HG03442 (cell line): ENCODE results near the gene DUOX1.

Source experiments
- ATAC-seq: cut with Tn5 transposase; IDR thresholded peaks from one replicate; pipeline ENCODE4 v1.9.1; 2021; ENCODE audit warnings: mild to moderate bottlenecking, moderate library complexity; ENCODE audit not compliant: unreplicated experiment

The DUOX1 gene

GRCh38 chr15:45139770-45140169 lies 10.0 kb downstream of the DUOX1 start:
- no peak for ATAC-seq

GRCh38 chr15:45140557-45141250 lies 10.9 kb downstream of the DUOX1 start:
- no peak for ATAC-seq

GRCh38 chr15:45141386-45141785 lies 11.6 kb downstream of the DUOX1 start:
- ATAC-seq: no peak

- ATAC-seq: no peak
Observed at GRCh38 chr15:45143056-45143455, 13.3 kb downstream of the DUOX1 start.

- ATAC-seq: no peak
Observed at GRCh38 chr15:45143946-45144345, 14.2 kb downstream of the DUOX1 start.

- no peak for ATAC-seq
Observed at GRCh38 chr15:45144775-45145174, 15.0 kb downstream of the DUOX1 start.

- no peak for ATAC-seq
Observed at GRCh38 chr15:45146405-45146804, 16.6 kb downstream of the DUOX1 start.

GRCh38 chr15:45147606-45148005 lies 17.8 kb downstream of the DUOX1 start:
- no peak for ATAC-seq

- no peak for ATAC-seq
Observed at GRCh38 chr15:45148076-45149059, 18.6 kb downstream of the DUOX1 start.

- ATAC-seq: no peak
Observed at GRCh38 chr15:45149060-45149459, 19.3 kb downstream of the DUOX1 start.

GRCh38 chr15:45150481-45150880 lies 20.7 kb downstream of the DUOX1 start:
- no peak for ATAC-seq

GRCh38 chr15:45150997-45151396 lies 21.2 kb downstream of the DUOX1 start:
- no peak for ATAC-seq

- ATAC-seq: no peak
Observed at GRCh38 chr15:45151998-45152828, 22.4 kb downstream of the DUOX1 start.

GRCh38 chr15:45155739-45156138 lies 25.9 kb downstream of the DUOX1 start:
- ATAC-seq: no peak

- ATAC-seq: no peak
Observed at GRCh38 chr15:45156744-45157455, 27.1 kb downstream of the DUOX1 start.

- ATAC-seq: no peak
Observed at GRCh38 chr15:45157974-45158373, 28.2 kb downstream of the DUOX1 start.

- ATAC-seq: no peak
Observed at GRCh38 chr15:45161666-45162065, 31.9 kb downstream of the DUOX1 start.

GRCh38 chr15:45162771-45163507 lies 33.1 kb downstream of the DUOX1 start:
- ATAC-seq: peak; percentile 42

- no peak for ATAC-seq
Observed at GRCh38 chr15:45163508-45163856, 33.7 kb downstream of the DUOX1 start.

GRCh38 chr15:45164914-45165313 lies 35.1 kb downstream of the DUOX1 start:
- no peak for ATAC-seq
